HG03354 (cell line): ENCODE measurements around the gene EPS8L3.
A peak's percentile ranks its signal among the peaks of the same experiment; 100 is the strongest.

ENCODE experiments used
- ATAC-seq: cut with Tn5 transposase; IDR thresholded peaks from one replicate; pipeline ENCODE4 v1.9.1; 2021; ENCODE audit warnings: mild to moderate bottlenecking; ENCODE audit not compliant: unreplicated experiment, poor library complexity, severe bottlenecking

Gene EPS8L3

DNA sequence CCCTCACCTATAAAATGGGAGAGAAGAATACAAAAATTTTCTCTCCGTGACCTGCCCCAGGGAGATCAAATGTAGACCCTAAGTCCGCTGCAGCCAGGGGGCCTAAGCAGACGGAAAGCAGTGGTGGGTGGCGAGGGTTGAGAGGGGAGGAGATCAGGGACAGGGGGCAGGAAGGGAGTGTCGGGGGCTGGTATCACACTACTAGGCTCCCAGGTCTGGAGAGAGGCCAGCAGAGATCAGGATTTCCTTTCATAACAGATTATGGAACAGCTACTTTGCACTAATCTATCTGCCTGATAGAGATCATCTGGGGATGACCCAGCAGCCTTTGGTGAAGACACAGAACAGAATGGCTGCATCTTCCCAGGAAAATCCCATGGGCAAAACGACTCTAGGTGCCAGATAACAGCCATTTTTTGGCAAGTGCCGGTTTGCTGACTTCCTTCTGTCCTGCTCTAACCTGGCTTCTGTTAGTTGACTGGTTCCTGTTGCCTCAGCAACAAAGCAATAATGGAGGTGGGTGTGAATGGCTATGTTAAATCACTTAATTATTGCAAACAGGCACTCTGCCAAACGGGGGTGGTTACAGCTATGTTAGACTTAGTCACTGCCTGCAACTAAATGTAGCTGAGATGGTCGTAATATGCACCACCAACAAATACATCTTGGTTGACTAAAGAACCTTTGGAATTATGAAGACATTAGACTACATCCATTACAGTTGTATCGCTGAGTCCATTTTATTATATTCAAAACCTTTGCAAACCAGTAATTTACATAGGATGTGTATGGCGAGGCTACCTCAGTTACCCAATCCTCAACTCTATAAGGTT lies 30.0 kb upstream of the EPS8L3 start:
- no peak for ATAC-seq

DNA sequence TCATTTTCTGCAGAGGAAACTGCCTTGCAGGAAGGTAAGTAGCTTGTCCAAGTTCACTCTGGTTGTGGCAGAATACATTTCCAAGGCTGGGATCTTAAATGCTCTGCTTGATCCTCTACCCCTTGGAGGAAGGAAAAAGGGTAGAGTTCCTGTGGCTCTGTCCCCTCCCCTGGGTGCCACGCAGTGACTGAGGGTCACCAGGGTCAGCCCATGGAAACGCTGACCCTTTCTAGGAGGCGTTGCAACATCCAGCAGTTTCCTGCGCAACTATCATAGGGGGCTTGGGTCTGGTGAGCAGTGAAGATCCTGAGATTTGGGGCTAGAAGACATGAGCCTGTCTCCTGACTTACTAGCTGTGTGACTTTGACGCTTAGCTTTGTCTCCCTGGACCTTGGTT lies 29.4 kb upstream of the EPS8L3 start:
- ATAC-seq: no peak

- ATAC-seq: no peak
Observed at GRCh38 chr1:109792056-109792831, 28.5 kb upstream of the EPS8L3 start.

DNA sequence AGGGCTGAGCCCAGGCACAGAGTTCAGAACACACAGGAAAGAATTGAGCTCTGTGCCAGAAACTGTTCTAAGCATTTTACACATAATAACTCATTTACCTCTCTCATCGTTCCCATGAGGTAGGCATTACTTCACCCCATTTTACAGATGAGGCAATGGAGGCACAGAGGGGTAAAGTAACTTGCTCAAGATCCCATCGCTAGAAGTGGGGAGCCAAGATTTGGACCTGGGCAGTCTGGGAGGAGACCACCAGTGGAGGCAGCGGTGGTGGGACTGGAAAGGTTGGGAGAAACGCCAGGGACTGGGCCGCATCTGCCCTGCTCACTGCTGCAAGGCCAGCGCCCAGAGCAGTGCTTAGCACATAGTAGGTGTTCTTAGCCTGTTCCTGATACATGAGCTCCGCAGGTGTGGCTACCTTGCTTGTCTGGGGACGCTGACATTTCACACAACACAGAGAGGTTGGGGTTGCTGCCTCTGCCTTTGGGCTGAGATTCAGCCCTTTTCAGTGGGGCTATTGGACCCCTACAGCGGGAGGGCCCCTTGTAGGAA lies 27.8 kb upstream of the EPS8L3 start:
- no peak for ATAC-seq

DNA sequence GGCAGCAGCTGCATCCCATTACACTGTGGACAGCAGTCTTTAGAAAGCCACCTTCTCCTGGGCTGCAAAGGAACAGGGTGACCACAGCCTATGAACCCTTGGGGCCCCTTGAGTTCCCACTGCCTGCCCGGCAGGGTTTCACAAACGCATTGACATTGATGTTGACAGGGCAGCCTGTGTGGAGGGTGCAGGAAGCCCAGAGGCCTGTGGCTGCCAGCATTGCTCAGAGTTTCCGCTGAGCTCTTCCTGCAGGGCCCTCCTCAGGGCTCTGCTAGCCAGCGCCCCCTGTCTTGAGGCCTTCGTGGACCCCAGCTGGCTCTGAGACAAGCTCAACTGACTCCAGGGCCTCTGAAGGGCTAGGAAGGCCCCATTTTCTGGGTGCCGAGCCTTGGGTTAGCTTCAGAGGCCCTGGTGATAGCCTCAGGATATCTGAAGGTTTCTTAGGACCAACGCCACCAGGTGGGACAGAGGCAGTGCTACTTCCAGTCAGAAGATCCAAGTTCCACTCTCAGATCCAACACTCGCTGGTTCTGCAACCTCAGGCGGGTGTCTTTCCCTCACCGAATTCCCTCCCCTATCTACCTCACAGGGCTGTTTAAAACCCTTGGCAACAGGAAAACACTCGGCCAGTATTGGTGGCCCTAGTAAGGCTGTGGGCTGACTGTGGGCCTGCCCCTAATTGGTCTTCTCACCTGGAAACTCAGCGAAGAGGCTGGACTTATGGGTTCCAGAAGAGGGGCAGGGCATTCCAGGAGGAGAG lies 27.2 kb upstream of the EPS8L3 start:
- ATAC-seq: peak; percentile 92

GRCh38 chr1:109790329-109790728 lies 26.6 kb upstream of the EPS8L3 start:
- ATAC-seq: no peak

- no peak for ATAC-seq
Observed at GRCh38 chr1:109789551-109790180, 25.9 kb upstream of the EPS8L3 start.

- no peak for ATAC-seq
Observed at GRCh38 chr1:109788695-109789521, 25.2 kb upstream of the EPS8L3 start.

DNA sequence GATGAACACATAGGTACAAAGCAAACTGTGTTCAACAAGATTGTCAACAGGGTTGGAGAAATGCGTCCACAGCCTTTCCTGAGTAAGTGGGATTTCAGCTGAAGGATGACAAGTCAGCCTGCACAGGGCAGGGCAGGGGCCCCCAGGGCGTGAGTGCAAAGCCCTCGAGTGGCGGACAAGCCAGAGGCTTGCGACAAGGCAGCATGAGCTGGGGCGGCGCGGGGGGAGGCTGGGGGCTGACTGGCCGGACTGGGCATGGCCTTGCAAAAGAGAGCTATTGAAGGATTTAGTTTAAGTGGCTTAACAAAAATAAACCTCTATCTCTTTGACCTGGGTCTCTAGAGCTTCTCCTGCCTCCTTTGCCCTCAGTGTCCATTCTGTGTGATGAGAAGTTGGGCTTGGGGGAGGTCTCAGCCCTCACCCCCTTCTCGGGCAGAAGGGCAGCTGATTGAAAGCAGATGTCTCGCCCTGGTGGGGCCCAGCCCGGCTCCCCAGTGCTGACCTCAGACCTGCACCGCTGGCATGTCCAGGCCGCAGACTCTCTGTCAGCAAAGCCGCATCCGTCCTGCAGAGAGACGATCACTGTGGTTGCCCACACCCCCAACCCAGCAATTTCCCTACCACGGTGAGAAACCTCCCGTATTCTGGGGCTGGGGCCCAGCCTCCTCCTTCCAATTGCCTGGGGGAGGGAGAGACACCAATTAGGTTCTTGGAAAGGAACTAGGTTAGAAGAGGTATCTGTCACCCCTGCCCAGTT lies 24.3 kb upstream of the EPS8L3 start:
- no peak for ATAC-seq

DNA sequence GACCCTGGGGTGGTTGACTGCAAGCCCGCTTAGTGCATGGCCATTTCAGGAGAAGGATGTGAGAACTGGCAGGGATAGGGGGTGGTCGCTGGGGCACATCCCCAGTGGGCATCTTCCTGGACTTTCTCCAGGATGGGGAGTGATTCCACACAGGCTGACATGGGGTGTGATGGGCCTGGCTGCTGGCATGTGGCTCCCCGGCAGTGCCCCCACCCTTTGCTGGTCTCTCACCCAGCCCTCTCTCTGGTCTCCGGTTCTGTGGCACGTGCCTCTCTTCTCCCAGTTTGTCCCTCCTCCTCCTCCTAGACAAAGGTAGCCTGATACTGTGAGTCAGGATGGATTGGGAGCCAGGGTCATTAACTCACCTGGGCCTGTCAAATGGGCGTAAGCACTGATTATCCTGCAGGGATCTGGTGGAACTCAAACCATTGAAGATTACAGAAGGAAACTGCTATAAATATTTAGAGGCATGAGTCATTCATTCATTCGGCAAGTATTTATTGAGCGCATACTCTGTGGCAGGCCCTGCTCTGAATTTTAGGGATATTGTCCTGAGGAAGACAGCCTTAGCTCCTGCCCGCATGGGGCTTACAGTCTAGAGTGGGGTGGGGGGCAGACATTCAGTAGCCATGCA lies 23.6 kb upstream of the EPS8L3 start:
- no peak for ATAC-seq

DNA sequence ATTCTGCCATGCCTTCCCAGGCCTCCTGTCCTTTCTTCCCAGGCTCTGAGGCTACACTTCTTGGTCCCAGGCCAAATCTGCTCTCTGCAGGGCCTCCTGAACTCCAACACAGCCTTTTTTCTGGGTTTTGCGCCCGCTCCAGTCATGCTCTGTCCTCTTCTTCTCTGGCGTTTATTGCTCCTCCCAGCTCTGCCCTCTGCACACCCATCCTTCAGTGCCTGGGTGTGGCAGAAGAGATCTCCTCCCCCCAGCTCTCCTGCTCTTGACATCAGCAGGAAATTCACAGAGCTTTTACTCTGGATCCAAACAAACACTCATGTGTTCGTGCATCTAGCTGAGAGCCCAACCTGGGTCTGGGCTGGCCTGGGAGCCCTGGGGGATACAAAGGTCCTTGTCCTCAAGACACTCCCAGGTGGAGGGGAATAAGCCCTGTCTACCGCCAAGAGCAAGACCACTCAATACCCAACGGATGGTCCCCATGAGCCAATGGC lies 22.9 kb upstream of the EPS8L3 start:
- ATAC-seq: no peak

- no peak for ATAC-seq
Observed at GRCh38 chr1:109786112-109786480, 22.4 kb upstream of the EPS8L3 start.

DNA sequence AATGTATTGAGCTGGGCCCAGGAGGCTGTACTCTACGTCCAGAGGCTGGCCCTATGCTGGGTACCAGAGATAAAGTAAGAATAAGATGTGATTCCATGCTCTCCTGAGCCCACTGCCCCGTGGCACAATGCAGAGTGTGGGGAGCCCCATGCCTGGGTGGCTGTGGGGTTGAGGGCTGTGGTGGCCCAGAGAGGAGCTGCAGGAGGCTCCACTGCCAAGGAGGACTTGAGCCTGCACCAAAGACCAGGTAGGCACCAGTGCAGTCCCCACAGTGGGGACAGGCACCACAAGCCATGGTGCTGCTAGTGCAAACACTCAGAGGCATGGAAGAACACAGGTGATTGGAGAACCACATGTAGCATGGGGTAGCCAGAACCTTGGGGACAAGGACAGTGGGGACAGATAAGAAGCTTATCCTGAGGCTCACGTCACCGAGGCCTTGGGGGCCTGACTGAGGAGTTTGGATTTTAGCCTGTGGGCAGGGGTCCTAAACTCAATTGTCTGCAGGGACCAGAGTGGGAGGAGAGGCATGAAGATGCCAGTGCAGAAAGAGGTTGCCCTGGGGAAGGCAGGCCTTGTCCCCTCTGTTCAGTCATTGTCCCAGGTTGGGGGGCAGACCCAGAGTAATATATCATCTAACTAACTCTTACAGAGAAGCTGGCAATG lies 21.9 kb upstream of the EPS8L3 start:
- ATAC-seq: no peak

- no peak for ATAC-seq
Observed at GRCh38 chr1:109784551-109785252, 21.0 kb upstream of the EPS8L3 start.

DNA sequence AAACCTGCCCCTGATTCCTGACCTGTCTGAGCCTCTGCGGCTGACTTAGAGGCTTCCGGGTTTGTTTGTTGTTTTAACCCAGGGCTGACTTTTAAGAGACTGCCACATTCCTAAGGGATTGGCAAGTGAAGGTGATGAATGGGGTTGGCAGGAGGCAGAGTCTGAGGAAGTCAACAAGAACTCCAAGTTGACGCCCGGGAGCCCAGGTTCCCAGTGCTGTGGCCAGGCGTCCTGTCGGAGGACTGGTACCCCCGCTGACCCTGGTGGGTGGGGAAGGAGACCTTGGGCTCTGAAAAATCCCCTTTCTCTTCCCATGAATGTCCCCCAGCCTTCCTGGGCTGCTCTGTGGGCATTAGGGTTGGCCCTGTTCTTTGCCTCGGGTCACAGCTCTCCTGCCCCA lies 19.7 kb upstream of the EPS8L3 start:
- no peak for ATAC-seq

GRCh38 chr1:109782927-109783326 lies 19.2 kb upstream of the EPS8L3 start:
- ATAC-seq: no peak

DNA sequence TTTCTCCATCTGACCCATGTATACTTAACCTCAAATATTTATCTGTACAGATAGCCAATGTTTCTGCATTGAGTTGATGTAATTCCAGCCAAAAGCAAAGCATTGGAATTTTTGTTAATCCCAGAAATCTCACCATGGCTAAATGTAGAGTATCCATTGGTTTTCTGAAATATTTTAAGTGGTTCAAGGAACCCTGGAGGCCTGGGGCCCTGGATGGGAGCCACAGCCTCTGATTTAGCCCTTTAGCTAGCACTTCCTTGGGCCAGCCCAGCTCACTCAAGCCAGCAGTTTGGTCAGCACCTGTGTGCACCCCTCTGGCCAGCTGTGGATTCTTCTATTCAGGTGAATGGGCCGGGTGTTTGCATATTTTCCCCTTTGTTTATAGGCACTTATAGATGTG lies 18.8 kb upstream of the EPS8L3 start:
- ATAC-seq: no peak
